ENCODE results near the gene ARMC6. TPM values are rescaled to one million over a fixed set of nuclear protein-coding genes. Genes with fewer than 3 reads are reported as not detected.

Gene ARMC6
- total and polyA plus RNA-seq, 2 experiments from 2014 or later: 40.9 to 112 TPM

DNA sequence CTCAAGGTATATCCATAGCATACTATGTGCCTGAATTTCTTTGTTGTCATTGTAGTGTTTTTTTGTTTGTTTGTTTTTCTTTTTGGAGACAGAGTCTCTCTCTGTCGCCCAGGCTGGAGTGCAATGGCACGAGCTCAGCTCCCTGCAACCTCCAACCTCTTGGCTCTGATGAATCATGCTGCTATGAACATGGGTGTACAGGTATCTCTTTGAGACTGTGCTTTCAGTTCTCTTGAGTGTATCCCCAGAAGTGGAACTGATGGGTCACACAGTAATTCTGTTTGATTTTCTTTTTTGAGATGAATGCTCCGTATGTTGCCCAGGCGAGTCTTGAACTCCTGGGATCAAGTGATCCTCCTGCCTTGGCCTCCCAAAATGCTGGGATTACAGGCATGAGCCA lies 16.7 kb downstream of the ARMC6 start:
- Histone ChIP-seq H3K4me1 (ENCODE audit: insufficient read depth) (no peaks in the 10 kb centered on the region), H2AFZ (no peak overlapping the region), H3K27me3 (ENCODE audit: insufficient read depth) (no peaks in the 10 kb centered on the region), H3K4me2 (no peak overlapping the region), H3K4me3 (no peak overlapping the region), H3F3A (replicated peaks; ENCODE audit: low read depth) (peaks cover 7% of the 10 kb centered on the region; the same call in 1 of the 2 replicates), H3K79me2 (replicated peaks; ENCODE audit: insufficient read depth) (no peaks in the 10 kb centered on the region), H4K20me1 (replicated peaks; ENCODE audit: insufficient read depth) (peaks cover 16% of the 10 kb centered on the region), H3K36me3 (ENCODE audit: insufficient read depth) (peaks cover 11% of the 10 kb centered on the region; the same call in 1 of the 2 replicates), H3K9me2 (ENCODE audit: insufficient read depth) (no peaks in the 10 kb centered on the region), H3K27ac (ENCODE audit: low read depth) (no peak overlapping the region)
- ATAC-seq: no peak
- Mint-ChIP-seq H3K9me3 (no peaks in the 10 kb centered on the region), H3K4me3 (no peak overlapping the region), H3K4me1 (no peaks in the 10 kb centered on the region), H3K27me3 (ENCODE audit: insufficient read depth, low read depth, poor library complexity) (peaks cover 3% of the 10 kb centered on the region), H3K36me3 (ENCODE audit: low read depth) (peaks cover 71% of the 10 kb centered on the region), H3K27ac (no peak overlapping the region)
- DNase-seq (ENCODE audit: low spot score): no peak
- TF ChIP-seq ZNF331 (CRISPR knock-in tag; IDR thresholded peaks at IDR 0.05; ENCODE audit: low read depth): no peak
- TF ChIP-seq, protein P1, sequence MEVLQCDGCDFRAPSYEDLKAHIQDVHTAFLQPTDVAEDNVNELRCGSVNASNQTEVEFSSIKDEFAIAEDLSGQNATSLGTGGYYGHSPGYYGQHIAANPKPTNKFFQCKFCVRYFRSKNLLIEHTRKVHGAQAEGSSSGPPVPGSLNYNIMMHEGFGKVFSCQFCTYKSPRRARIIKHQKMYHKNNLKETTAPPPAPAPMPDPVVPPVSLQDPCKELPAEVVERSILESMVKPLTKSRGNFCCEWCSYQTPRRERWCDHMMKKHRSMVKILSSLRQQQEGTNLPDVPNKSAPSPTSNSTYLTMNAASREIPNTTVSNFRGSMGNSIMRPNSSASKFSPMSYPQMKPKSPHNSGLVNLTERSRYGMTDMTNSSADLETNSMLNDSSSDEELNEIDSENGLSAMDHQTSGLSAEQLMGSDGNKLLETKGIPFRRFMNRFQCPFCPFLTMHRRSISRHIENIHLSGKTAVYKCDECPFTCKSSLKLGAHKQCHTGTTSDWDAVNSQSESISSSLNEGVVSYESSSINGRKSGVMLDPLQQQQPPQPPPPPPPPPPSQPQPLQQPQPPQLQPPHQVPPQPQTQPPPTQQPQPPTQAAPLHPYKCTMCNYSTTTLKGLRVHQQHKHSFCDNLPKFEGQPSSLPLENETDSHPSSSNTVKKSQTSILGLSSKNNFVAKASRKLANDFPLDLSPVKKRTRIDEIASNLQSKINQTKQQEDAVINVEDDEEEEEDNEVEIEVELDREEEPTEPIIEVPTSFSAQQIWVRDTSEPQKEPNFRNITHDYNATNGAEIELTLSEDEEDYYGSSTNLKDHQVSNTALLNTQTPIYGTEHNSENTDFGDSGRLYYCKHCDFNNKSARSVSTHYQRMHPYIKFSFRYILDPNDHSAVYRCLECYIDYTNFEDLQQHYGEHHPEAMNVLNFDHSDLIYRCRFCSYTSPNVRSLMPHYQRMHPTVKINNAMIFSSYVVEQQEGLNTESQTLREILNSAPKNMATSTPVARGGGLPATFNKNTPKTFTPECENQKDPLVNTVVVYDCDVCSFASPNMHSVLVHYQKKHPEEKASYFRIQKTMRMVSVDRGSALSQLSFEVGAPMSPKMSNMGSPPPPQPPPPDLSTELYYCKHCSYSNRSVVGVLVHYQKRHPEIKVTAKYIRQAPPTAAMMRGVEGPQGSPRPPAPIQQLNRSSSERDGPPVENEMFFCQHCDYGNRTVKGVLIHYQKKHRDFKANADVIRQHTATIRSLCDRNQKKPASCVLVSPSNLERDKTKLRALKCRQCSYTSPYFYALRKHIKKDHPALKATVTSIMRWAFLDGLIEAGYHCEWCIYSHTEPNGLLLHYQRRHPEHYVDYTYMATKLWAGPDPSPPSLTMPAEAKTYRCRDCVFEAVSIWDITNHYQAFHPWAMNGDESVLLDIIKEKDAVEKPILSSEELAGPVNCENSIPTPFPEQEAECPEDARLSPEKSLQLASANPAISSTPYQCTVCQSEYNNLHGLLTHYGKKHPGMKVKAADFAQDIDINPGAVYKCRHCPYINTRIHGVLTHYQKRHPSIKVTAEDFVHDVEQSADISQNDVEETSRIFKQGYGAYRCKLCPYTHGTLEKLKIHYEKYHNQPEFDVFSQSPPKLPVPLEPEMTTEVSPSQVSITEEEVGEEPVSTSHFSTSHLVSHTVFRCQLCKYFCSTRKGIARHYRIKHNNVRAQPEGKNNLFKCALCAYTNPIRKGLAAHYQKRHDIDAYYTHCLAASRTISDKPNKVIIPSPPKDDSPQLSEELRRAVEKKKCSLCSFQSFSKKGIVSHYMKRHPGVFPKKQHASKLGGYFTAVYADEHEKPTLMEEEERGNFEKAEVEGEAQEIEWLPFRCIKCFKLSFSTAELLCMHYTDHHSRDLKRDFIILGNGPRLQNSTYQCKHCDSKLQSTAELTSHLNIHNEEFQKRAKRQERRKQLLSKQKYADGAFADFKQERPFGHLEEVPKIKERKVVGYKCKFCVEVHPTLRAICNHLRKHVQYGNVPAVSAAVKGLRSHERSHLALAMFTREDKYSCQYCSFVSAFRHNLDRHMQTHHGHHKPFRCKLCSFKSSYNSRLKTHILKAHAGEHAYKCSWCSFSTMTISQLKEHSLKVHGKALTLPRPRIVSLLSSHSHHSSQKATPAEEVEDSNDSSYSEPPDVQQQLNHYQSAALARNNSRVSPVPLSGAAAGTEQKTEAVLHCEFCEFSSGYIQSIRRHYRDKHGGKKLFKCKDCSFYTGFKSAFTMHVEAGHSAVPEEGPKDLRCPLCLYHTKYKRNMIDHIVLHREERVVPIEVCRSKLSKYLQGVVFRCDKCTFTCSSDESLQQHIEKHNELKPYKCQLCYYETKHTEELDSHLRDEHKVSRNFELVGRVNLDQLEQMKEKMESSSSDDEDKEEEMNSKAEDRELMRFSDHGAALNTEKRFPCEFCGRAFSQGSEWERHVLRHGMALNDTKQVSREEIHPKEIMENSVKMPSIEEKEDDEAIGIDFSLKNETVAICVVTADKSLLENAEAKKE (CRISPR knock-in tag; IDR thresholded peaks at IDR 0.05): no peak
- no peak for TF ChIP-seq ZNF114 (CRISPR knock-in tag; IDR thresholded peaks at IDR 0.05)
- TF ChIP-seq, protein P2, sequence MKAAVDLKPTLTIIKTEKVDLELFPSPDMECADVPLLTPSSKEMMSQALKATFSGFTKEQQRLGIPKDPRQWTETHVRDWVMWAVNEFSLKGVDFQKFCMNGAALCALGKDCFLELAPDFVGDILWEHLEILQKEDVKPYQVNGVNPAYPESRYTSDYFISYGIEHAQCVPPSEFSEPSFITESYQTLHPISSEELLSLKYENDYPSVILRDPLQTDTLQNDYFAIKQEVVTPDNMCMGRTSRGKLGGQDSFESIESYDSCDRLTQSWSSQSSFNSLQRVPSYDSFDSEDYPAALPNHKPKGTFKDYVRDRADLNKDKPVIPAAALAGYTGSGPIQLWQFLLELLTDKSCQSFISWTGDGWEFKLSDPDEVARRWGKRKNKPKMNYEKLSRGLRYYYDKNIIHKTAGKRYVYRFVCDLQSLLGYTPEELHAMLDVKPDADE (IDR thresholded peaks at IDR 0.05): no peak
- TF ChIP-seq, protein P3, sequence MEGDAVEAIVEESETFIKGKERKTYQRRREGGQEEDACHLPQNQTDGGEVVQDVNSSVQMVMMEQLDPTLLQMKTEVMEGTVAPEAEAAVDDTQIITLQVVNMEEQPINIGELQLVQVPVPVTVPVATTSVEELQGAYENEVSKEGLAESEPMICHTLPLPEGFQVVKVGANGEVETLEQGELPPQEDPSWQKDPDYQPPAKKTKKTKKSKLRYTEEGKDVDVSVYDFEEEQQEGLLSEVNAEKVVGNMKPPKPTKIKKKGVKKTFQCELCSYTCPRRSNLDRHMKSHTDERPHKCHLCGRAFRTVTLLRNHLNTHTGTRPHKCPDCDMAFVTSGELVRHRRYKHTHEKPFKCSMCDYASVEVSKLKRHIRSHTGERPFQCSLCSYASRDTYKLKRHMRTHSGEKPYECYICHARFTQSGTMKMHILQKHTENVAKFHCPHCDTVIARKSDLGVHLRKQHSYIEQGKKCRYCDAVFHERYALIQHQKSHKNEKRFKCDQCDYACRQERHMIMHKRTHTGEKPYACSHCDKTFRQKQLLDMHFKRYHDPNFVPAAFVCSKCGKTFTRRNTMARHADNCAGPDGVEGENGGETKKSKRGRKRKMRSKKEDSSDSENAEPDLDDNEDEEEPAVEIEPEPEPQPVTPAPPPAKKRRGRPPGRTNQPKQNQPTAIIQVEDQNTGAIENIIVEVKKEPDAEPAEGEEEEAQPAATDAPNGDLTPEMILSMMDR (conservative IDR thresholded peaks at IDR 0.05; ENCODE audit: low read depth in 2 of 2): no peak
- no peak for TF ChIP-seq EZH2 (IDR thresholded peaks at IDR 0.05; ENCODE audit: low read depth, unreplicated experiment)
- no peak for TF ChIP-seq POLR2AphosphoS5 (IDR thresholded peaks at IDR 0.05; ENCODE audit: low read depth)
- no peak for TF ChIP-seq EZH2phosphoT487 (IDR thresholded peaks at IDR 0.05; ENCODE audit: unreplicated experiment)
- no peak for TF ChIP-seq JUNB (IDR thresholded peaks at IDR 0.05; ENCODE audit: unreplicated experiment)
- TF ChIP-seq STAT1 (IDR thresholded peaks at IDR 0.05; ENCODE audit: unreplicated experiment): no peak
